GM19328 (cell line): ENCODE measurements around the gene ANXA9.

Experiments used
- ATAC-seq: cut with Tn5 transposase; IDR thresholded peaks from one replicate; pipeline ENCODE4 v1.9.1; 2021; ENCODE audit warnings: mild to moderate bottlenecking, moderate library complexity; ENCODE audit not compliant: unreplicated experiment

The ANXA9 gene

GRCh38 chr1:150981805-150982712 is at the start of gene ANXA9:
Gene ANXA9, plus strand, starts transcription at chr1:150982292. Its CDS starts 814 bp downstream, at chr1:150983106.
- no peak for ATAC-seq

- ATAC-seq = no peak
Observed at GRCh38 chr1:150944856-150945255, 37.2 kb upstream of the ANXA9 start.

- ATAC-seq = no peak
Observed at GRCh38 chr1:150954708-150955107, 27.4 kb upstream of the ANXA9 start.

- no peak for ATAC-seq
Observed at GRCh38 chr1:150955280-150955679, 26.8 kb upstream of the ANXA9 start.

DNA sequence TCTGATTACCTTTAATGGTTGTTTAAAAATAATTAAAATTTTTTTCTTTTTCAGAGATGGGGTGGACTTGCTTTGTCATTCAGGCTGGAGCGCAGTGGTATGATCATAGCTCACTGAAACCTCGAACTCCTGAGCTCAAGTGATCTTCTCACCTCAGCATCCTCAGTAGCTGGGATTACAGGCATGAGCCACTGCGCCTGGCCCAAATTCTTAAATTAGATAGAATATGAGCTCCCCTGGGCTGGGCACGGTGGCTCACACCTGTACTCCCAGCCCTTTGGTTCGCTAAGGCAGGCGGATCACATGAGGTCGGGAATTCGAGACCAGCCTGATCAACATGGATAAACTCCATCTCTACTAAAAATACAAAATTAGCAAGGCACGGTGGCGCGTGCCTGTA is 24.4 kb upstream of the ANXA9 start:
- ATAC-seq = no peak

- no peak for ATAC-seq
Observed at GRCh38 chr1:150960646-150961045, 21.4 kb upstream of the ANXA9 start.

- no peak for ATAC-seq
Observed at GRCh38 chr1:150961756-150962155, 20.3 kb upstream of the ANXA9 start.

- no peak for ATAC-seq
Observed at GRCh38 chr1:150963321-150964163, 18.6 kb upstream of the ANXA9 start.

GRCh38 chr1:150964164-150964489 is 18.0 kb upstream of the ANXA9 start:
- no peak for ATAC-seq

DNA sequence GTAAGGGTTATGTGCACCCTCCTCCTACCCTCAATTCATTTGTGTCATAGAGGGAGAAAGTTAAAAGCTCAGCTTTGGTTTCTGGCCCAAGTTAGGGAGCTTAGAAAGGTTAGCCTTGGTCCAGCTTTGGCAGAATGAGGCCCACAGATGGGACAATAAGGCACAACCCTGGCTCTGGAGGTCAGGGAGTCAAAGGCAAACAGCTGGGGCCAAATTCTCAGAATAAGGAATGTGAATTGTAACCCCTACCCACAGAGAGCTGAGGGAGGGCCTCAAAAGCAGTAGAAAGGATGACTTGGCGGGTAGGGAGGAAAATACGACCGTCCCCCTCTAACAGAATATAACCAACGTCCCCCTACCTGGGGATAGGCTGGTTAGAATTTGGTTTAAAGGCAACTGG is 16.5 kb upstream of the ANXA9 start:
- ATAC-seq = no peak

GRCh38 chr1:150966011-150966410 is 16.1 kb upstream of the ANXA9 start:
- ATAC-seq = no peak

DNA sequence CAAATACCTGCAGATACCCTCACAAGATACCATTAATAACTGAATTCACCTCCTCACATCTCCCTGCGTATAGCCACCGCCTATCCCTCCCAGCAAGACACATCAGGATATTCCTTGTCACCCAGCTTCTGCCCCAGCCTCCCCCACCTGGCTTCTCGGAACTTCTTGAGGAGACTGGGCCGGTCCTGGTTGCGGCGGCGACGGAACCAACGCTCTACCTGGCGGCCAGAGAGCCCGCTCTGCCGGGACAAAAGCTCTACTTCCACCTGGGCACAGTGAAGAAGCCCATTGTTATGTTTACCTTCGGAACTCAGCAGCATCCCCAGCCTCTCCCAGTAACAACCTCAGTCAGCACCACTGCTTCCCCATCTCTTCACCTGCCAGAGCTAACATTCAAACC is 14.2 kb upstream of the ANXA9 start:
- ATAC-seq = no peak

- ATAC-seq = no peak
Observed at GRCh38 chr1:150968491-150968890, 13.6 kb upstream of the ANXA9 start.

DNA sequence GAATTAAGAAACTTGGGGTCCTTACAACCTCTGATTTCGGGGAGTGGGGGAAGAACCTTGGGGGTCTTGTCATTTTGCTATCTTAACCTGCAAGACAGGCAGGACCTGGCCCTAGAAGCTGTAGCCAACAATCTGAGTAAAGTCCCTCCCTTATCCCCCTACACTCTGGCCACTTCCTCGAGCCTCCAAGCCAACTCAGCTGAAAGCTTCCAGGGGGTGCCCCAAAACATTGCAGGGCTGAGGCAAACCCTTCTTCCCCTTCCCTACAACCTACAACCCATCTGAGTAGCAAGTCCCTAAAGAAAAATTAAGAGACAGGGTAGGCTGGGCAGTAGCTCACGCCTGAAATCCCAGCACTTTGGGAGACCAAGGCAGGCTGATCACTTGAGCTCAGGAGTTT is 12.5 kb upstream of the ANXA9 start:
- ATAC-seq = no peak

DNA sequence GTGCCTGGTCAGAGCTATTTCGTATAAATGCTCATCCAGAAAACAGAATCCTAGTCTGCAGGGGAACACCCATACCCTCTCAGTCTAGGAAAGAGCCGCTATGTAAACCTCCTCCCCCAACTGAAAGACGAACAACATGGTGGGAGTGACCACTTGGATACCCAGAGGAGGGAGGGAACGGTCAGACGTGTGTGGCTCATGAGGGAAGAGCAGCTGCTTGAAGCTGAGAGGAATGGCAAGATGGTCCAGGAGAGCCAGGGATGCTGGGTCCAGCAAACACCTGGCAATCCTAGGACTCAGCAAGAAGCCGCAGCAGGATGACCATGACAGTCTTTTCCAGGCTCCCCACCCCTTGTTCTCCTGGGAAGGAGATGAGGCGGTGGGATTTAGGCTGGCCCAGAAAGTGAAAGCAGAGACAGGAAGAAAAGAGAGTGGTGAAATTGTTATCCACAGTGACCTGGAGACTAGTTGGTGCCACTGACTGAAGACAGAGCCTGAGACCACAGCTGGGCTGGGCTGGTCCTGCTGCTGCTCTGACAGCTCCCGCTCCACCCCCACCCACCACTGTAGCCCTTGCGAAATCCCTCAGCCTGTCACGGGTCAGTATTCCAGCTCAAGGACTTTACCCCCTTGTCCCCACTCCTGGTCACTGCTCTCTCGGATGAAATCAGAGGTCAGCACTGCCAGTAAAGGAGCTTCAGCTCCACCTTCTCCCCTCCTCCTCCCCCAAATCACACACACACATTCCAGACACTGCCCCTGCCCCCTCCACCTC is 11.1 kb upstream of the ANXA9 start:
- ATAC-seq = no peak

GRCh38 chr1:150971583-150972416 is 10.3 kb upstream of the ANXA9 start:
- no peak for ATAC-seq

- ATAC-seq = no peak
Observed at GRCh38 chr1:150972417-150972940, 9.6 kb upstream of the ANXA9 start.

DNA sequence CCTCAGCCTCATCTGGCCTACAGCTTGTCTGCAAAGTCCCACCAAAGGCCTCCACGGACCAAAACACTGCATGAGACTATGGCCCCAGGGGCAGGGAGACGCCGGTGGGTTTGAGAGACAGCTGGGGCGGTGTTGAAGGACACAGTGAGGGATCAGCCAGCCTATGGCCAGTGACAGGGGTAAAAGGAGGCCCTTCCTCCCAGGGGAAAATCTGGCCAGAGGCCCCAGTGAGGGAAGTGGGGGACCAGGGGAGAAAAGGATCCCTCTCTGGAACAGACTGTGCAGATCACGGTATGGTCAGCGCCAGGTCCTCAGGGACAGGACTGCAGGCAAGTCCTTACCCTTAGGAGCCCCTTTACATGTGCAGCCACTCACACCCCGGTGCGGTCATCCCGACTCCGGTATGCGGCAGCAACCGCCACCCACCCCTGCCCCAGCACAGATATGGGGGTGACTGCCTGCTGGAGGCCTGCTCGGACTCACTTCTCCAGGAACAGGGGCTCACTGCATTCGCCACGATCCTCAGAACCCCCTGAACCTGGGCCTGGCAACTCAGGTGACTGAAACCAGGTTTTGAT is 8.7 kb upstream of the ANXA9 start:
- no peak for ATAC-seq

DNA sequence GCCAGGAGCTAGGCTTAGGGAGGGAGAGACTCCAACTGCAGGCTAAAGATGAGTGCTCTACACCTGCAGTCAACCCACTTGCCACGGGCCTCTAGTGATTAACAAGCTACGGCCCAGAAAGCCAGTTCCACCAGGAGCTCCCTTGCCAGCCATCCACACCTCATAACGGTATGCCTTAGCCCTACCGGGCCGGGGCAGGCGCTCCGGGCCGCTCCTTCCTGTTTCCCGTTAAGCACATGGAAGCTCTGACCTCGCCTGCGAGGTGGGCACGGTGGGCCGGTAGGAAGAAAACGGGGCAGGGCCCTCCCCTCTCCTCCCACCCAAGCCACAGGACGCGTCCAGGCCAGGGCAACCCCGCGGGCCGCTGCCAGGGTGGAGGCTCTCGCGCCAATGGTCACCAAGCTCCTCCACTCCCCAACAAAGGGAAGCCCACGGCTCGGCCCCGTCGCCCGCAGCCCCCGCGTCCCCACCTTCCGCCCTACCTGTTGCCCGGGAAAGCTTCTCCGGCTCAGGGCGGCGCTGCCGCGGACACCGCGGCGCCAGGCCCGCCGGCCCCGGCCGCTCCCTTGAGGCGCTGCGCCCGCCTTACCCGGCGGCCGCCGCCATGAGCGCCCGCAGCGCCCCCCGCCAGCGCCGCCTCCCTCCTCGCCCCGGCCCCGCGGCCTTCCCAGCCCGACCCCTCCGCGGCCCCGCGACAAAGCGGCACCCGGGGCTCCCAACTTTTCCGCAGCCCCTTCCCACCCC is 8.1 kb upstream of the ANXA9 start:
- ATAC-seq = peak; percentile 30
